Heart left ventricle (tissue), 13 donors: Measurements from ENCODE around the gene TNRC6A.

Source experiments
- CTCF ChIP-seq, 12 donors: fragments of 200-600 bp; sonication (generic) in 4 of 12; IDR thresholded peaks; one replicate each; pipeline versions ENCODE4 v1.5.0 to v1.8.0; 2018 to 2022; ENCODE audit warnings: antibody characterized with exemption in 12 of 12, mild to moderate bottlenecking in 5 of 12
- POLR2A ChIP-seq, 2 donors: fragments of 450-650 bp; IDR thresholded peaks; one replicate each; pipeline ENCODE4 v1.6.1; 2017; ENCODE audit warnings: antibody characterized with exemption in 2 of 2, mild to moderate bottlenecking in 2 of 2, moderate library complexity in 2 of 2
- donor health status: ischemic (EF 13 %, LVEDD 7.1; RV severe dilation, severe dysfunction).
- donor health status: DM: no; HTN: yes; CAD: no.
- donor health status: DM: no; HTN: no; CAD: no.
- donor health status: ischemic (EF 25% LVEDD 6.9; RV normal size, moderate dysfunction).
- donor health status: ischemic (EF 25% LVEDD 5.7; RV mildly dilated, moderate dysfunction).
- donor health status: ischemic (EF 35%, LVEDD 5.7; RV mildly dilated, moderate dysfunction).
- donor health status: nonischemic (EF 11% LVEDD 7.7; RV severe dilation, severe dysfunction).
- donor health status: DM: yes; HTN: yes; CAD: no.
- donor health status: PGD.
- donor health status: ischemic (EF 29% LVEDD 5.4; RV normal size, mild dysfunction).
- donor health status: nonischemic (EF 23%, LVEDD 6.1; RV moderate dilation, normal function).

DNA sequence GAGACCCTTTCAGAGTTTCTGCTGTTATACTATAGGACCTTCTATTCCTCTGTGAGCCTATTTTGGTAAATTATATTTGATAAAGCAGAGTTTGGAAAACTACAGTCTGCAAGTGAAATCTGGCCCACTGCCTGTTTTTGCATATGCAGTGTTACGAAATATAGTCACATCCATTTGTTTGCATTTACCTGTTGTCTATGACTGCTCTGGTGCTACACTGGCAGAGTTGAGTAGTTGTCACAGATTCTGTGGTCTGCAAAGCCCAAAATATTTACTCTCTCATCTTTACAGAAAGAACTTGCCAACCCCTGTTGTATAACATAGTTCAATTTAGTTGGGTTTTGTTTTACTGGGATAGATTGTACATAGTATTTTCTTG lies 42.3 kb downstream of the TNRC6A start:
- TF ChIP-seq CTCF (IDR thresholded peaks at IDR 0.05) (no peak), POLR2A (IDR thresholded peaks at IDR 0.05) (no peak)
